Lower leg skin (tissue), 4 donors: ENCODE data around the gene ELOVL5. TPM values are rescaled to one million over a fixed set of nuclear protein-coding genes. Genes with fewer than 3 reads are reported as not detected.

ENCODE experiments used
- DNase-seq, 2 donors: peaks; one replicate each; pipeline ENCODE4 v3.0.0-alpha.2; 2019; ENCODE audit warnings: low spot score in 2 of 2
- H3K4me3 ChIP-seq: fragments of 200-600 bp; sonication (generic); 2 replicates; pipeline ENCODE4 v1.5.1; 2017; ENCODE audit warnings: mild to moderate bottlenecking, low read depth; ENCODE audit not compliant: poor library complexity, severe bottlenecking
- CTCF ChIP-seq, 3 donors: fragments of 450-650 bp; IDR thresholded peaks; one replicate each; pipeline ENCODE4 v1.5.1; 2016; ENCODE audit warnings: antibody characterized with exemption in 3 of 3, mild to moderate bottlenecking in 3 of 3, moderate library complexity in 2 of 3
- POLR2A ChIP-seq, 2 donors: fragments of 450-650 bp; IDR thresholded peaks; one replicate each; pipeline ENCODE4 v1.6.1; 2016 to 2017; ENCODE audit warnings: antibody characterized with exemption in 2 of 2, mild to moderate bottlenecking in 1 of 2, moderate library complexity in 1 of 2
- WGBS, 2 donors: methylation state at CpG; one replicate each; pipeline ENCODE4 v1.1.5; 2018; 5-methylcytosine and 5-hydroxymethylcytosine counted together
- intact Hi-C: fragments of 100-400 bp; cut with DNase I; formaldehyde crosslinking; loops from one replicate; pipeline ENCODE4 v1.15.0; 2023; ENCODE audit warnings: low total_unique reads
- total RNA-seq, 4 donors: library from RNA; depleted of rRNA; stranded (reverse); fragments of >200 nt; gene quantifications; one replicate each; pipeline ENCODE4 v1.1.0, GENCODE V29; 2016

The ELOVL5 gene
- total RNA-seq, 4 donors from 2014 or later: 20.7 to 45.0 (median 38.8) TPM

DNA sequence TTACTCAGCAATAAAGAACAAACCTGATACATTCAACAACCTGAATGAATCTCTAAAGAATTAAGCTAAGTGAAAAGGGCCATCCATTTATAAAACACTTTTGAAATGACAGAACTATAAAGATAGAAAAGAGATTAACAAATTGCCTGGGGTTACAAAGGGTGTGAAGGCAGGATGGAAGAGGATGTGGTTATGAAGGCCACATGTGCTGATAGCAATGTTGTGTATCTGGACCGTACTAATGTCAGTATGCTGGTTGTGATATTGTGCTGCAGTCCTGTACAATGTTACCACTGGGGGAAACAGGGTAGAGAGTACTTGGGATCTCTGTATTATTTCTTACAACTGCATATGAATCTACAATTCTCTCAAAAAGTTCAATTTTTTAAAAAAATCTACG is 36.4 kb downstream of the ELOVL5 start:
- no peak for DNase-seq
- intact Hi-C loops: no loop called here
- 75 to 94% methylated on average over 2 of the region's 2 CpGs for WGBS, 2 donors
- H3K4me3 ChIP-seq: no peak overlapping the region
- no peak for TF ChIP-seq POLR2A (IDR thresholded peaks at IDR 0.05)
- TF ChIP-seq CTCF (IDR thresholded peaks at IDR 0.05): no peak

GRCh38 chr6:53311586-53311935 is 37.2 kb downstream of the ELOVL5 start:
- H3K4me3 ChIP-seq: no peak overlapping the region
- intact Hi-C loops: no loop called here
- WGBS, 2 donors: 77 to 85% methylated on average over 3 of the region's 3 CpGs
- no peak for DNase-seq
- TF ChIP-seq CTCF (IDR thresholded peaks at IDR 0.05) (no peak), POLR2A (IDR thresholded peaks at IDR 0.05) (no peak)

- 81 to 87% methylated on average over 6 of the region's 6 CpGs for WGBS, 2 donors
- H3K4me3 ChIP-seq: no peak overlapping the region
- TF ChIP-seq CTCF (IDR thresholded peaks at IDR 0.05): no peak
- no peak for TF ChIP-seq POLR2A (IDR thresholded peaks at IDR 0.05)
- DNase-seq: no peak
- intact Hi-C loops: no loop called here
Observed at GRCh38 chr6:53310771-53311585, 37.8 kb downstream of the ELOVL5 start.

DNA sequence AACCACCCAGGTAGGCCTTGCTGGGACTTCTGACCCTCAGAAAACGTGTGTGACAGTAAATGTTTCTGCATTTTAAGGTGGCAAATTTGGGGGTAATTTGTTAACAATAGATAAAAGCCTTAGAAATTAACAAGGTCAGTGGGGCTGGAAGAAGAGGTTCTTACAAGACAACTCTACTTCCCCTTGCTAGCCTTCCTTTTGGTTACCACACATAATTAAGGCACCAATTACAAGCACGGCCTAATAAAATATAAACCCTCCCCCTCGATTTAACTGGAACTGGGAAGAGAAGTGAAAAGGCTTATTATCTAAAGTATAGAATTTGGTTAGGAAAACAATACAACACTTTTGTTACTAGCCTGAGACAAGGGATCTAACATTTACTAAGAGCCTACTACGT is 38.8 kb downstream of the ELOVL5 start:
- 88 to 91% methylated on average over 4 of the region's 4 CpGs for WGBS, 2 donors
- H3K4me3 ChIP-seq: no peak overlapping the region
- no peak for TF ChIP-seq CTCF (IDR thresholded peaks at IDR 0.05)
- no peak for TF ChIP-seq POLR2A (IDR thresholded peaks at IDR 0.05)
- DNase-seq: no peak
- intact Hi-C loops: no loop called here

DNA sequence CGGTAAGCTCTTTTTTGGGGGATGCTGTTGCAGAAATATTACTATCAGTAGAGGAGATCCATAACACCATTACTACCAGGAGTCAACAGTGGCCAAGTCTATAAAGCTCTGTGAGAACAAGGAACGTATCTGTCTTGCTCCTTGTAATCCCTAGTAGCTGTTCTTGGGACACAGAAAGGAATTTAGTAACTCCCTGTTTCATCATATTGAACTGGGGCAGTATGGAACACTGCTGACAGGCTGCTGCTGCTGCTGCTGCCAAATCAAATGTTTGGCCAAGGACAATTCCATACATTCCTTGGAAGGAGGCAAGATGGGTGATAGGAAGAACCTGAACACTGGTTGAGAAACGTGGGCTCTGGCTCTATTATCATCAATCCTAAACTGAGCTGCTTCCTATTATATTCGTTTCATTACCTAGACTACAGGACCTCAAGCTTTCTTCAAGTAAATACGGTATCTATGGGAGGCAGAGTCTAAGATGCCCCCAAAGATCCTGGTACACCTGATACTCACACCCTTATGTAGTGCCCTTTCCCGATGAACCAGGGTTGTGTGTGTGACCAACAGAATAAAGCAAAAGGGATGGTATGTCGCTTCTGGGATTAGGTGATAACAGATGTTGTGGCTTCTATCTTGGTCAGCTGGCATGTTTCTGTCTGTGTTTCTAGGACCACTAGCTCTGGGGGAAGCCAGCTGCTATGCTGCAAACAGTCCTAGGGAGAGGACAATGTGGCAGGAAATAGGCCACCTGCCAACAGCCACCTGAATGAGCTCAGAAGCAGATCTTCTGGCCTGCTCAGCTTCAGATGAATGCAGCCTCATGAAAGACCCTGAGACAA is 39.5 kb downstream of the ELOVL5 start:
- TF ChIP-seq CTCF (IDR thresholded peaks at IDR 0.05) (no peak), POLR2A (IDR thresholded peaks at IDR 0.05) (no peak)
- intact Hi-C loops: no loop called here
- H3K4me3 ChIP-seq: no peak overlapping the region
- 74 to 81% methylated on average over 7 of the region's 7 CpGs for WGBS, 2 donors
- no peak for DNase-seq
